ENCODE results near the gene F10. TPM values are rescaled to one million over a fixed set of nuclear protein-coding genes. Genes with fewer than 3 reads are reported as not detected.

F10 gene
- total and polyA plus RNA-seq, 2 of the 13 experiments (the other 11 are each of a cell fraction or from before 2014, with no cell fraction given) = 58.4 to 237 TPM

GRCh38 chr13:113190181-113190580, 67.6 kb downstream of the F10 start:
- ChIA-PET CTCF (ENCODE audit: low intra/inter-chr PET ratio, low total read pairs) (no interaction called here), POLR2A (no interaction called here)
- intact Hi-C loops (cut with micrococcal nuclease; ENCODE audit: unreplicated experiment) (no loop called here), in situ Hi-C loops (cut with HindIII; ENCODE audit: extremely low pct_ligation_motif_present, low pct_unique_long_range_greater_than_20kb) (no loop called here)
- Histone ChIP-seq H3K27me3 (ENCODE audit: control insufficient read depth in 1 of 2, insufficient read depth in 2 of 2, low read length in 2 of 2) (no peaks in the 10 kb centered on the region), H4K20me1 (ENCODE audit: insufficient read depth, low read length) (no peaks in the 10 kb centered on the region), H3K27ac (ENCODE audit: extremely low read length, insufficient read depth, low read length) (no peak overlapping the region), H3K9me3 (ENCODE audit: low read length) (no peaks in the 10 kb centered on the region), H3K36me3 (replicated peaks in 1 of 2; ENCODE audit: control insufficient read depth in 1 of 2, insufficient read depth in 2 of 2, low read length in 2 of 2) (peaks cover 24 to 71% of the 10 kb centered on the region in 2 experiments), H3K4me2 (ENCODE audit: low read depth, low read length) (no peak overlapping the region), H3K79me2 (ENCODE audit: insufficient read depth, low read length) (peaks cover 3% of the 10 kb centered on the region), H2AFZ (ENCODE audit: low read length) (no peak overlapping the region), H3K4me3 (replicated peaks in 1 of 3; ENCODE audit: insufficient read depth in 1 of 3, low read depth in 2 of 3, low read length in 3 of 3) (no peak overlapping the region), H3K4me1 (ENCODE audit: insufficient read depth, low read length) (peaks cover 1% of the 10 kb centered on the region), H3K9ac (ENCODE audit: insufficient read depth, low read depth, low read length) (no peak overlapping the region)
- FAIRE-seq = no peak
- ATAC-seq = no peak
- no TSS peak for BruUV-seq (replicated peaks)
- DNase-seq (ENCODE audit: low spot score) = no peak
- 94% methylated on average over 4 of the region's 4 CpGs for WGBS (ENCODE audit: low lambda C conversion rate)
- TF ChIP-seq AKAP8 (CRISPR knock-in tag; IDR thresholded peaks at IDR 0.05) (no peak), KDM2A (CRISPR knock-in tag; IDR thresholded peaks at IDR 0.05; ENCODE audit: borderline replicate concordance, low read depth) (no peak)

DNA sequence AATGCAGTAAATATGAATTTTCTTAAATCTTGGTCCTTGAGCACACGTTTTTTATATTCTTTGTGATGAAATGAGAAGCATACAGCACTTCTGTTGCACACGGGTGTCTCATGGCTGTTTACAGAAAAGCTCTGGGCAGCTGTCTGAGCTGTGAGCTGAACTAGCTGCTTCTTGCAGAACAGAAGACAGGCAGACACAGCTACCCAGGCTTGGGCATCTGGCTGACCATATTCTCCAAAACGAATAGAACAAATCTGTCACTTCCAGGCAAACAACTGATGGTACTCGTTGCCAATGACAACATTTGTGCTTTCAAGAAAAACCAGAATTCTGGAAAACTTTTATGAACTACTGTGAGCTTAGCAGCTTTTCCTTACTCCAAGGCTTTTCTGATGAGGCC, 69.7 kb downstream of the F10 start:
- intact Hi-C loops (cut with micrococcal nuclease; ENCODE audit: unreplicated experiment) (no loop called here), in situ Hi-C loops (cut with HindIII; ENCODE audit: extremely low pct_ligation_motif_present, low pct_unique_long_range_greater_than_20kb) (no loop called here)
- no peak overlapping the region for H3K9ac ChIP-seq (ENCODE audit: insufficient read depth, low read depth, low read length)
- H4K20me1 ChIP-seq (ENCODE audit: insufficient read depth, low read length) = no peaks in the 10 kb centered on the region
- ChIA-PET POLR2A (interaction anchor here (1.4 kb wide), 1 partner anchor 18 kb away, joined by 3 read pairs; the partner anchor contains the start of gene CUL4A), CTCF (ENCODE audit: low intra/inter-chr PET ratio, low total read pairs) (no interaction called here)
- TF ChIP-seq ZNF12 (CRISPR knock-in tag; IDR thresholded peaks at IDR 0.05) (no peak), EZH2 (conservative IDR thresholded peaks at IDR 0.05; ENCODE audit: low read depth, low read length) (no peak)
- no TSS peak for BruUV-seq (replicated peaks)
- no peaks in the 10 kb centered on the region for H3K79me2 ChIP-seq (ENCODE audit: insufficient read depth, low read length)
- WGBS (ENCODE audit: low lambda C conversion rate) = 92% methylated on average over 4 of the region's 4 CpGs
- H3K27me3 ChIP-seq (ENCODE audit: control insufficient read depth in 1 of 2, insufficient read depth in 2 of 2, low read length in 2 of 2) = no peaks in the 10 kb centered on the region
- DNase-seq (ENCODE audit: low spot score) = no peak
- no peaks in the 10 kb centered on the region for H3K9me3 ChIP-seq (ENCODE audit: low read length)
- H2AFZ ChIP-seq (ENCODE audit: low read length) = no peak overlapping the region
- H3K4me2 ChIP-seq (ENCODE audit: low read depth, low read length) = no peak overlapping the region
- H3K4me1 ChIP-seq (ENCODE audit: insufficient read depth, low read length) = no peaks in the 10 kb centered on the region; the same call in 1 of the 2 replicates
- H3K4me3 ChIP-seq (replicated peaks in 1 of 3; ENCODE audit: insufficient read depth in 1 of 3, low read depth in 2 of 3, low read length in 3 of 3) = no peak overlapping the region
- ATAC-seq = no peak
- H3K36me3 ChIP-seq (replicated peaks in 1 of 2; ENCODE audit: control insufficient read depth in 1 of 2, insufficient read depth in 2 of 2, low read length in 2 of 2) = peaks cover 30 to 81% of the 10 kb centered on the region in 2 experiments
- no peak for FAIRE-seq
- no peak overlapping the region for H3K27ac ChIP-seq (ENCODE audit: extremely low read length, insufficient read depth, low read length)
